Measurements from ENCODE around the gene CSDE1. TPM values are rescaled to one million over a fixed set of nuclear protein-coding genes. Genes with fewer than 3 reads are reported as not detected.
"Not testable (repeated sequence)": the region's sequence is repeated elsewhere in the genome, so short reads cannot be mapped to it uniquely, and the experiment has no call there.

Gene CSDE1
- total RNA-seq, 1 experiment from 2014 or later = 190 TPM

DNA sequence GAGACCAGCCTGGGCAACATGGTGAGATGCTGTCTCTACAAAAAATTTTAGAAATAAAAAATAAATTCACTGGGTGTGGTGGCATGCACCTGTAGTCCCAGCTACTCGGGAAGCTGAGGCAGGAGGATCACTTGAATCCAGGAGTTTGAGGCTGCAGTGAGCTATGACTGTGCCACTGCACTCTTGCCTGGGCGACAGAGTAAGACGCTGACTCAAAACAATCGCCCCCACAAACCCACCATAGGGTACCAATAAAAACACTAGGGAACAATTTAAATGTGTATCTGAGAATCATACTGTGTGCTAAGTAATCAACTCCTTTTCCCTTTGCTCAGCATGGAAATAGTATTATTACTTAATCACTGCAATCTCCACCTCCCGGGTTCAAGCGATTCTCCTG, 4.1 kb downstream of the CSDE1 start:
- in situ Hi-C loops (cut with HindIII; ENCODE audit: low sequenced_read_pairs); DNase-seq (ENCODE audit: low spot score): not testable (repeated sequence)

DNA sequence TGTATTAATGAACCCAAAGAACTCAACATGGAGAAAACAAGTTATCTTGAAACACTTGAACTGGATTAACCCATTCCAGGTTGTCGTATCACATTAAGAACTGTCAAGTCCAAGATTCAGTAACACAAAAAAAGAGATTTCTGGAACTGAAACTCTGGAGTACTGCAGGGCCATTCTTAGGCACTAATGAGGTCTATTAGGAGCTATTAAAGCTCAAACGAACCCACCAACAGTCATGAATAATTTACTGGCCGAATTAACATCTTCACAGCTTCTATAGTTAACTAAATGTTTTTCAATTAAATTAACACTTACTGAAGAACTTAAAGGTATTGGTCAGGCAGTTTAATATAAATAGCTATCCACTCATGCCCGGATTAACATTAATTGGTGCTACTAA, 4.6 kb downstream of the CSDE1 start:
- DNase-seq (ENCODE audit: low spot score) = no peak
- in situ Hi-C loops (cut with HindIII; ENCODE audit: low sequenced_read_pairs) = no loop called here

DNA sequence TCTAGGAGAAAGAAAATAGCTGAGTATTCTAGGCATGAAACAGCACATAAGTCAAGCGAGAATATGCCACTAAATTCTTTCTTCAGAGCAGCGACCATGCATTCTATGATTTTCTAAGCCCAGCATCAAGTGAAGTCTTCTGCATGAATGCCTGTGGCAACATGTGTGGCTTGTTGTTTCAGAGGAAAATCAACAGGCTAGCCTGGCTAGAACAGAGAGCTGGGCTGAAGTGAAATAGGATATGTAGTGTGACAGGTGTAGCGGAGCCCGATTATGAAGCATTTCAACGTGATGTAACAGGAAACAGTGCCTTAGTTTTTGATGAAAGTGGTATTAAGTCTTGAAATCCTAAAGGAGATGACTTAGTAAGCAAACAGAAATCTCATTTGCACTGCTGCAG, 7.0 kb downstream of the CSDE1 start:
- peak; percentile 27 for DNase-seq (ENCODE audit: low spot score)
- in situ Hi-C loops (cut with HindIII; ENCODE audit: low sequenced_read_pairs) = no loop called here

DNA sequence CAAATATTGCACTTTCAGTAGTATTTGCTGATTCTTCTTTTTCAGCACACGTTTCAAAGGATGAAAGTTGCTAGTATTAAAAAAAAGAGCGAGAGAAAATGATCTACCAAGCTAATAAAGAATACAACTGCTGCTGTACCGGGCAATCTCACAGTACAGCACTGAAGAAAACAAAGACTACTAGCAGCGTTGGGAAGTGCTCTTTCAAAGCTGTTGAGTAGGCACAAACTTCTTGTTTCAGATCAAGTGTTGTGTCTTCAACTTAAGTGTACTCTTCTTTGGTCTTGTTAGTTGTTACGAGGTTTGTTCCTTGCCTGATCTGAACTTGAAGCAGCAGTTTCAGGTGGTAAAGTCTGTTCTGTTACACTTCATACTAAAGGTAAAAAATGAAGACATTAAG, 7.9 kb downstream of the CSDE1 start:
- in situ Hi-C loops (cut with HindIII; ENCODE audit: low sequenced_read_pairs) = no loop called here
- DNase-seq (ENCODE audit: low spot score) = no peak

DNA sequence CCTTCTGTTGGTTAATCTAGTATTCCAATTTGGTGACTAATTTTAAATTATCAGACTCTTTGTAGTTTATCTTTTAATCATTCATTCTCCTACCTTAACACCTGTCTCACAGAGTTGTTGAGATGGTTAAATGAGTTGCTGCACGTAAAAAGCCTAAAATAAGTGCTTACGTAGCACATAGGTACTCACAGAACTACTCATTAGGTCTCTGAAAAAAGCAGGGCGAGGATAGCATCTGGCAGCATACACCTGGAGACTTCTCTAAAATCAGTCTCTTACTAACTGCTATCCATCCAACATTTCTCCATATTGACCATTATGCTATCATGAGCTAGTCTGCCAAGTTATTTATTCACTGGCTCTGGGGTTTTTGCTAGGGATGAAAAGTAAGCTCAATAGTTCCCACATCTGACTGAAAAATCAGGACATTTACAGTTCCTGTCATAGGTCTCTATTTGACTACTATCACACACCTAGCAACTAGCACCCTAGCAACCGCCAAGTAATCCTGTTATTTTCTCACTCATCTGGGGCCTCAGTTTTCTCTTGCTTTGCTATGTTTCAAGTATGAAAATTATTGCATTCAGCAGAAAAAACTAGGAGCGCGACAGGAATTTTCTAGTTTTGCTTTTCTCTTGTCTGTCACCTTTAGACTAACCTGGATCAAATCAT, 11.2 kb downstream of the CSDE1 start:
- in situ Hi-C loops (cut with HindIII; ENCODE audit: low sequenced_read_pairs) = no loop called here
- no peak for DNase-seq (ENCODE audit: low spot score)

DNA sequence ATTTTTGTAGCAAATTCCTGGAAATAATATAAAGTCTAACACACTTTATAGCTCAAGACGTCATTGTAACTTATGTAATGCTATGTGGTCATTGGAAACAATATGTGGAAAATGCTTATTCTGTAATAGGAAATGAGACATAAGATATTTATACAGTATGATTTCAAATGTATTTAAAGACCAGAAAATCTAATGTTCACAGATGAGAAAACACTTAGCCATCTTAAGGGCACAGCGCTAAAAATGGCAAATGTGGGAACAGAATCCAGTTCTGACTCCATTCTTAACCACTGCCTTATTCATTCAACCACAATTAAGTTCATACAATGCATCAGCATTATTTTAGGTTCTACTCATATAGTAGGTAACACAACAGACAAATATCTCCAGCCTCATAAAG, 12.5 kb downstream of the CSDE1 start:
- in situ Hi-C loops (cut with HindIII; ENCODE audit: low sequenced_read_pairs) = no loop called here
- no peak for DNase-seq (ENCODE audit: low spot score)

DNA sequence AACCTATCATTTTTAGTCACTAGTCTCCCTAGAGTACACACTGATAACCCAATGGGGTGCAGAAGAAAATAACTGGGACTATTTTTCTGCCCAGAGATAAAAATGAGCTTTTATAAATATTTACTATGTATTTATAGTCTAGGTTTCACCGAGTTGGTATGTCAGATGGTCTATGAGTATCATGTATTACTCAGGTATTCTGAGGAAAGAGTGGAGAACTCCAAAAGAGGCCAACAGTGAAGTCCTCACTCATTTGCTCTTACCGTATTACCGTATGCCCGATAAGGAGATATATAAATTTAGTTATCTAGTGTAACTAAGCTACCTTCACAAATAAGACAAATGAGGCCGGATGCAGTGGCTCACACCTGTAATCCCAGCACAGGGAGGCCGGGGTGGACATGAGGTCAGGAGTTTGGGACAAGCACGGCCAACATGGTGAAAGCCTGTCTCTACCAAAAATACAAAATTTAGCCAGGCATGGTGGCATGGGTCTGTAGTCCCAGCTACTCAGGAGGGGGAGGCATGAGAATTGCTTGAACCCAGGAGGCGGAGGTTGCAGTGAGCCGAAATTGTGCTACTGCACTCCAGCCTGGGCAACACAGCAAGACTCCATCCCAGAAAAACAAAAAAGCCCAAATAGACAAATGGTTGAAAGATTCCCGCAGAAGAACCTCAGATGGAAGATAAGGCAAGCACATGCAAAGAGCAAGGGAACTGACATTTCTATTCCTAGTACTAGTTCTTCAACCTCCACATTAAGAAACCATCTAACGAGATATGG, 15.6 kb downstream of the CSDE1 start:
- in situ Hi-C loops (cut with HindIII; ENCODE audit: low sequenced_read_pairs) = no loop called here

DNA sequence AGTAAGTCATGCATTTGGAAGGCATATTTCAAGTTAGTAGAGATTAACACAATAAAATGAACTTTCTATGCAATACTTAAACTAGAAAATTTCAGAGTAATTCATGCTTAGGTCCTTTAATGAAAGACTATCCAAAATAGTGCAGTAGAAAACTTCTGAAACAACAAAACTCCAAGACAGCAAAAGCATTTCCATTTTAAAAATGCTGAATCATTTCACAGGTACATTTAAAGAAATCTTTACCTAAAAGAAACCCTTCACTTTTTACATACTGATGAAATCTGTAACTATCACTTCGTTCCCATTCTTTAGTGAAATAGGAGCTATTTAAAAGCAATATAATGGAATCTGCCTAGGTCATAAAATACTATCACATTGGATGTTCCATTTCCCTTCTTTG, 17.5 kb downstream of the CSDE1 start:
- in situ Hi-C loops (cut with HindIII; ENCODE audit: low sequenced_read_pairs) = no loop called here
- DNase-seq (ENCODE audit: low spot score) = no peak

More for the DNA sequence above, 15.6 kb downstream of the CSDE1 start:
- no peak for DNase-seq (ENCODE audit: low spot score)

DNA sequence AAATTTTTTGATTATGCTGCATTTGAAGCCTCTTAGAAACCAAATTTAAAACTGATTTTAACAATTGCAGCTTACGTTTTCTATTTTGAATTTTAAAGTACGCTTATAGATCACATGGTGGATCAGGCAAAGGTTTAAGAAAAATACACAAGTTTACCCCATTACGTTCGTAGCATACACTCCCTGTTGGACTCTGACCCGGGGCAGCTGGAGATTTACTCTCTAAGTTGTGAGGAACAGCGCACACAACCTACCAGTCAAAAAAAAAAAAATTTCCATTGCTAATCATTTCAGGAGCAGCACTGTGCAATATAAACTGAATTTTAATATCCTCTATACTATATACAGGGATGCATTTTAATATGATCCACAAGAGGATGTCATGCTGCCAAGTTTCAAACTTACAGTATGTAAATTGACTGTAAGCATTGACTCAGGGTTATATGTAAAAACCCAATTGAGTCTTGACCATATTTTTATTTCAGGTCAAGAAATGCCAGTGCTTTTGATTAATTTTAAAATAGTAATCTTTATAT, 20.4 kb downstream of the CSDE1 start:
- in situ Hi-C loops (cut with HindIII; ENCODE audit: low sequenced_read_pairs) = no loop called here
- no peak for DNase-seq (ENCODE audit: low spot score)

DNA sequence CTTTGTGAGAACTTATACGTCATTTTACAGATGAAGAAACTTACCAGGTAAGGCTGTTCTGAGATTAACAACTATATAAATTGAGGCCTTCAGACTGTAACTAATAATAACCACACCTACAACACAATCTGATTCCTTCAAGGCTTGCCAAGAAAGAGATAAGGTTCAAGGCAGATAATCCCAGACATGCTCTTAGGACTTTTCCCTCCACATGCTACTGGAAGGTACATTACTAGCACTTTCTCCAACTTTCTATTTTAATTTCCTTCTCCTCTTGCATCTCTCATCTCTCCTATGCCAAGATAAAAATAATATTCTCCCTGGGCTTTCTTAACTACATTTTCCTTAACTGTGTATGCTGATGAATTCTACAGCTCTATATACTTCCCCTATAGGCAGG, 22.3 kb downstream of the CSDE1 start:
- no peak for DNase-seq (ENCODE audit: low spot score)
- in situ Hi-C loops (cut with HindIII; ENCODE audit: low sequenced_read_pairs) = no loop called here

DNA sequence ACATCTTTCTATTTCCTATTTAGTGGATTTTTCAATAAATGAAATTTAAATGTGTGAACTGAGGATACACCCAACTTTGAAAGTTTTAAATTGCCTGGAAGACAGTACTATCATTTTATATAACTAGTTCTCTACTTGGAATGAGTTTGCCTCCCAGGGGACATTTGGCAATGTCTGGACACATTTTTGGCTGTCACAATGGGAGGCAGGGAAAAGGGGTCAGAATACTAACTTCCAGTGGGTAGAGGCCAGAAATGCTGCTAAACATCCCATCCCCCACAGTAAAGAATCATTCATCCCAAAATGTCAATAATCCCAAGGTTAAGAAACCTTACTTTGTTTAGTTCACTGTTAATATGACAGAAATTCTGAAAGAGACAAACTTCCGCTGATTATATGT, 28.0 kb downstream of the CSDE1 start:
- in situ Hi-C loops (cut with HindIII; ENCODE audit: low sequenced_read_pairs) = no loop called here
- DNase-seq (ENCODE audit: low spot score) = peak; percentile 22

DNA sequence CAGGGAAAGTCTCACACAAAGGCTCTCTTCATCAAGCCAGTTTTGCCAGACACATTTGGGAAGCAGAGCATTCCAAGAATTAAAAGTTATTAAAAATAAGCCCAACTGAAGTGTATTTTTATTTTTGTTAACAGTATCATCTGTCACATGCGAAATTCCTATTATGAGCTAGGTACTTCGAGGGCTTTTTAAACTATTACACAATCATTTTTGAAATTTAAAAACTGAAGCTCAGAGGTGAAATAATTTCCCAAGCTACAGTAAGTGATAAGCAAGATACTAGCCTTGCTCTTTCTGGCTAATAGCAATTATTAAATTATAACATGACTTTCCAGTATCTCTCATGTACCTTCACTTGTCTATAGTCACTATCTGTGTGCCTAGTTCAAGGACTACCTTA, 29.2 kb downstream of the CSDE1 start:
- in situ Hi-C loops (cut with HindIII; ENCODE audit: low sequenced_read_pairs) = no loop called here
- DNase-seq (ENCODE audit: low spot score) = no peak

DNA sequence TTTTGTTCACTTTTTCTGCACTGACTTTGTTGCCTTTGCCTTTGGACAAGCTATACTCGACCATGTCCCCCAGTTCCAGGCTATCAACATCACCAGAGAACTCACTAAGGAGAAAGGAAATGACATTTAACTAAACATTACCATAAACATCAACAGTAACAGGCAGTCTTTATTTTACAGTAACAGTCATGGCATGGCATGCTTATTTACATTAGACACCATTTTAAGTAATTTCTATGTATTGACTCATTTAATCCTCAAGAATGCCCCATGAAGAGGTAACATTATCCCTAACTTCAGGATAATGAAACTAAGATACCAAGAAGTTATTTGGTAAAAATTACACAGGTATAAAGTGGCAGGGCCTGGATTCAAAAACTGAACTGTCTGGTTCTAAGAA, 32.6 kb downstream of the CSDE1 start:
- in situ Hi-C loops (cut with HindIII; ENCODE audit: low sequenced_read_pairs) = no loop called here

DNA sequence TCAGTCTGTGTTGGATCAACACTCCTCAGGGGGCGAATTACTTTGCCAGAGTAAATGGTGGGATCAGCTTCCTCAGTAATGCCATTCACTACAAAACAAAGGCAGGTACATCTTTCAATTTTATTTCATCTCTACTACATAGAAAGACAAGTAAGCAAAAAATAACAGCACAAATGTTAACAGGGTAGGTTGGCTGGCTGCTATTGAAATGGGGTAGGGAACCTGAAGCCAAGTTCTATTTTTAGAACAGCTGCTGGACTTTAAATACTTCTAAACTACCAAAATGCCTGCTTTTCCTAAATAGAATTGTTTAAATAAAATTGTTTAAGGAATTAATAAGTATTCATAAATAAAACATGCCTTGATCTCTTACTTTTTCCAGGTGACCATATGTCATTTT, 33.9 kb downstream of the CSDE1 start:
- in situ Hi-C loops (cut with HindIII; ENCODE audit: low sequenced_read_pairs) = no loop called here
- DNase-seq (ENCODE audit: low spot score) = no peak

More for the DNA sequence above, 32.6 kb downstream of the CSDE1 start:
- DNase-seq (ENCODE audit: low spot score) = no peak

DNA sequence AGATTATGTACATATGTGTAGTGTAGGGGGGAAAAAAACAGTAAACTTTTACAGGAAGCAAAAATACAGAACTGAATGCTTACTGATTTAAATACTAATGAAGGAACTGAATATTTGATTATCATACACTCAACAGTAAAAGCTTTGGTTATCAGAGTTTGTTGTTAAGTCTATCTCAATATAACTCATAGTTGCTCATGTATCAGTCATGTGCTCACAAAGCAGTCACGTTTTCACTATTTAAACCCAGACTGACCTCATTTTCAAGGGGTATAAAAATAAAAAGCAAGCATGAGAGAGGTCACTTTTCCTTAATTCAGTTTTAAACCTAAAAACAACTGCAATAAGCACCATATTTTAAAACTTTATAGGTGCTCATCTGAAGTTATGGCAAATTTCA, 34.3 kb downstream of the CSDE1 start:
- in situ Hi-C loops (cut with HindIII; ENCODE audit: low sequenced_read_pairs) = no loop called here
- DNase-seq (ENCODE audit: low spot score) = no peak

DNA sequence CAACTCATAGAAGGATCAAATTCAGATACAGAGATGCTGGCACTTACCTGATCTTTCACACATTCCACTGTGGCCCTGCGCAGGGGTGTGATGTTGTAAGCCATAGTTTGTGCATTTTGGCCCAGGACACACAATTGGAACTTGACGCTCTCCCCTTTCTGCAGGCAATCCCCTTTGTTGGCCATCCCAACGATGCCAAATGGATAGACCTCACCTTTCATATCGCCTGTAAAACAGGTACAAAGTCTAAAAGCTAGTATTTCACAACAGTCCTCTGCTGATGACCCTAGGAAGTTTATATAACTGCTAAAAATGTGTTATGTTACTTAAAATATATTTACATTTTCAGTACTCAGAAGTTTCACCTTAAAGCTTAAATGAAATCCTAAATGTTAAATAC, 37.3 kb downstream of the CSDE1 start:
- no peak for DNase-seq (ENCODE audit: low spot score)
- in situ Hi-C loops (cut with HindIII; ENCODE audit: low sequenced_read_pairs) = no loop called here

DNA sequence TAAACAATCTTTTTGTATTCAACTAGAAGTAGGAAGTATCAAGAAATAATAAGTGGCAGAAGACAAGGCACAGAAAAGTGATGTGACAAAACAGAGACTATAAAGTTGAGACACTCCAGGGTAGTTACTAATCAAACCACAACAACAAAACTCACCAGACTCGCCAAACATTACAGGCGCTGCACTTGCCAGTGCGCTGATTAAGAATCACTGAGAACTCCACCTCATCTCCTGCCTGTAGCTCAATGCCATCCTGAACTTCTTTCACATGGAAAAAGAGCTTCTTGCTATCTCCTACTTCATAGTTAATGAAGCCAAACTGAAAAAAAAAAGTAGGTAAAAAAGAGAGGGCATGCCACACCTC, 38.4 kb downstream of the CSDE1 start:
- in situ Hi-C loops (cut with HindIII; ENCODE audit: low sequenced_read_pairs) = no loop called here
- no peak for DNase-seq (ENCODE audit: low spot score)

DNA sequence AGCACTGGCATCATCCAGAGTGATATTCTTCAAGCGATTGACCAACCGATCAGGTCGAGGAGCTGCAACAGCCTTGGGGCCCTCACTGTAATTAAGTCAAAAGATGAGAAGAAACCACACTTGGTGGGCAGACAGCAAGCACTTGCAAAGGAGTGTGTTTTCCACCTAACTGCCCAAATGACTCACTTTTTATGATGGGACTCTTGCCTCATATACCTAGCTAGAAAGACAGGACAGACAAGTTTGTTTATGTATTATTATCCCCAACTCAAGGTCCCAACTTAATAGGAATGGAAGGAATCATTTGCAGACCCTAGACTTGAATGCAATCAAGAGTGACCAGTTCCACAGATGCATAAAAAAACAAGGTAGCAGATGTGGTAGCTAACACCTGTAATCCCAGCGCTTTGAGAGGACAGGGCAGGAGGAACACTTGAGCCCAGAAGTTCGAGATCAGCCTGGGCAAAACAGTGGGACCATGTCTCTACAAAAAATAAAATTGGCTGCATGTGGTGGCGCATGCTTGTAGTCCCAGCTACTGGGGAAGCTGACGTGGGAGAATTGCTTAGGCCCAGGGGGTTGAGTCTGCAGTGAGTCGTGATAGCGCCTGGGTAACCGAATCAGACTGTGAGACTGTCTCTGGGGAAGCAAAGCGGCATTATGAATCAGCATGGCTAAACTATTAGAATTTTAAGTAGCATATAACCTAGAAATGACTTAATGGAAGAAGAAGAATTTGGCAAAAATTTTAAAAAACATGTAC, 38.9 kb downstream of the CSDE1 start:
- in situ Hi-C loops (cut with HindIII; ENCODE audit: low sequenced_read_pairs) = no loop called here
- DNase-seq (ENCODE audit: low spot score) = no peak

DNA sequence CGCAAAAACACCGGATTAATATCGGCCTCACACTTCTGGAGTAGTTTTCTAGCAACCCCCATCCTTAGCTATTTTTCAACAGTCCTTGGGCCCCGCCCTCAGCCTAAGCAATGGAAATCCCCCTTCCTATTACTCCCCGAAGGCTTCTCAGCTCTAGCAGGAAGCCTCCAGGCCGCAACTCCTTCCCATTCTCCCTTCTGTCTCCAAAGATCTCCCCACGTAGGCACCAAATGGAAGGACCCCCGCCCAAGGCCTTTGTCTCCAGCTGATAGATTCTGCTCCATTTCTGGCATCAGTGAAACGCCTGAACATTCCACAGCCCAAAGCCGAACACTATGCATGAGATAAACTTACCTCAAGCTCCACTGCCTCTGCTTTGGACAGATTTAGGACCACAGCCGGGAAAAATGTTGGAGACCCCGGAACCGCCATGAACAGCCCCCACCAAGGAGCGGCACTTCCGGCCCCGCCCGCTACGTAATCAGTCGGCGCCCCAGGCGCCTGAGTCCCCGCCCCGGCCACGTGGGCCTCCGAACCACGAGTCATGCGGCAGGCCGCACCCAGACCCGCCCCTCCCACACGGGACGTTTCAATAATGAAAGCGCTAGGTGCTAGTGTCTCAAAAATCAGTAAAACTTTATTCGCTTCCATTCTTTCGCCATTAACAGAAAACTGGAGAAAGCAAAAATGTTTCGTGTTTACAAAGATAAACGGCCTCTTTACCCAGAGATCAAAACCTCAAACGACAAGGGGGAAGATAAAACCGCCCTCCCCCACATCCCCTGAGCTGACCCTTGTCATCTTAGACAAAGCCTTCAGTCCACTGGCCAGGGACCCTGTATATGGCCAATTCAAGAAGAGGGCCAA, 41.2 kb downstream of the CSDE1 start, which contains the start of gene NRAS:
Gene NRAS (minus strand): TSS at position 468 of the 867 bp plus-strand sequence. CDS start 611 bp downstream, outside the sequence.
- DNase-seq (ENCODE audit: low spot score) = peak; percentile 78
- in situ Hi-C loops (cut with HindIII; ENCODE audit: low sequenced_read_pairs) = no loop called here
